Body of pancreas (tissue), 4 donors: ENCODE data around the gene TNRC6B.
"Not testable (repeated sequence)": the region's sequence is repeated elsewhere in the genome, so short reads cannot be mapped to it uniquely, and the experiment has no call there.

Source experiments
- CTCF ChIP-seq, 7 experiments: fragments of 450-650 bp in 4 of 7; fragments of 200-600 bp in 3 of 7; sonication (generic) in 3 of 7; IDR thresholded peaks; one replicate each; pipeline ENCODE4 v1.5.1; 2016 to 2019; ENCODE audit warnings: antibody characterized with exemption in 7 of 7
- POLR2A ChIP-seq, 3 donors: fragments of 450-650 bp; IDR thresholded peaks; one replicate each; pipeline ENCODE4 v1.6.1; 2016; ENCODE audit warnings: antibody characterized with exemption in 3 of 3, mild to moderate bottlenecking in 2 of 3

- not testable (repeated sequence) for TF ChIP-seq CTCF, POLR2A (IDR thresholded peaks at IDR 0.05)
These were observed 19.7 kb downstream of the TNRC6B start for GRCh38 chr22:40197421-40197820.
